NCI-H1417 treated with DMSO at 0.1 percent for 48 hours (cell line): Measurements from ENCODE around the gene PRKACA.

Experiments used
- DNase-seq: peaks from one replicate; lab custom pipeline; 2025; lab: John Stamatoyannopoulos, UW

Gene PRKACA

DNA sequence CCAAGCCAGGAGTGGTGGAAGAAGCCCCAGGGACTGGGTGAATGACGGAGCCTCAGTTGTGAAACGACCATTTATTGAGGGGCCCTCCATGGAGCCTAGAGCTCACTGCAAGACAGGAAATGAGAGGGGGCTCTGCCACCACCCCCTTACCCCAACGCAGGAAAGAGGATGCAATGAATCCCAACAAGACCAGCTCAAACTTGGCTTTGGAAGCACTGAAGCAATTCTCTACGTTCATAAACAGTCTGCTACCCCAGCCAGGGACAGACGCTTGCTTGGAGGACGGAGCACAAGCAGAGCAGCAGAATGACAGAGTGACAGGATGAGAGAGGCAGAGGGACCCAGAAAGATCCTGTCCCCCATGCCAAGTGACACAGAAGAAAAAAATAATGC lies 1.0 kb downstream of the PRKACA start:
- no peak for DNase-seq

DNA sequence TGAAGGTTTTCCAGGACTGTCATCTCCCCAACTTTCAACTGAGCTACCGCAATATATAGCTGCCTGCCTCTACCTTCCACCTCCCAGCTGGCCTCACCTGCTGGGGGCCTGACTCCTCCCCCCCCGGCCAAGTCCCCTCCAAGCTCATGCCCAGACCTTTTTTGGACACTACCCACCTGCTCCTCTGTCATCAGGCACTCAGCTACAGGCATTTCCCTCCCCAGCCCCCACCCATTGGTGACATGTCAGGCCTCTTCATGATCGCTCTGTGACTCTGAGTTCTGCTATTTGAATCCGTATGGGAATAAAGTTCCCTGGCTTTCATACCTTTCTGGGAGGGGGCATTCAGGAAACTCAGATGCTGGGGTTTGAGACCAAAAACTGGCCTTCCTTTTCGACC lies 1.8 kb downstream of the PRKACA start:
- no peak for DNase-seq

DNA sequence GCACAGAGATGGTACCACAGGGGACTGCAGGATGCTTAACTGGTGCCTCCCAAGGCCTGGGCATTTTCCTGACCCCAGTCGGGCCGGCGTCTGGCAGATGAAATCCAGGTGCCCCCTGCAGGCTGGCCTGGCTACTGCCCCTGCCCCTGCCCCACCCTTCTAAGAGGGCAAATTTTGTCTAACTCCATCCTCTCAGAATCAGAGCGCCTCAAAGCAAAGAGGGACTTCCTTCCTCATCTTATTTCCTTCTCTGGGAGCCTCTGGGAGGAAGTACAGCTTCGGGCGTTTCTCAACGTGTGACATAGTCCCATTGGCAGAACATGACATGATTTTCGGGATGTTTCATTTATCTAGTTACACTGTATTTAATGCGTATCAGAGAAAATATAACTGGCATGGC lies 2.7 kb downstream of the PRKACA start:
- DNase-seq: no peak

DNA sequence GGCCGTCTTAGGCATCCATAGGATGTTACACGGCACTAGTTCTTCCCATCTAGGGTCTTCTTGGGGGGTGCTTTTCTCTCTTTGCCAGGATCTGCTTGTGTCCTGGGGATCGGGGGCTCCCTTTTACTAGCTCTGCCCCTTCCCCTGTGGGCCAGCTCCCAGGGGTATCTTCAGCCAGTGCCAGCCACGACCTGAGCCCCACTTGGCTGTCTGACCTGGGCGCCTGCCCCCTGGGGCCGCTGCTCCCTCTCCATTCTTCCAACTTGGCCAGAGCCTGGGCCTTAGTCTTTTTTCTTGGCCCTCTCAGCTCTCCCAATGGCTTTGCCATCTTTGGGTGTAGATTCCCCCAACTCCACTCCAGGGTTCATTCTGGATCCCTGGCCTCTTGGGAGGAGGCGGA lies 3.1 kb downstream of the PRKACA start:
- DNase-seq: no peak

DNA sequence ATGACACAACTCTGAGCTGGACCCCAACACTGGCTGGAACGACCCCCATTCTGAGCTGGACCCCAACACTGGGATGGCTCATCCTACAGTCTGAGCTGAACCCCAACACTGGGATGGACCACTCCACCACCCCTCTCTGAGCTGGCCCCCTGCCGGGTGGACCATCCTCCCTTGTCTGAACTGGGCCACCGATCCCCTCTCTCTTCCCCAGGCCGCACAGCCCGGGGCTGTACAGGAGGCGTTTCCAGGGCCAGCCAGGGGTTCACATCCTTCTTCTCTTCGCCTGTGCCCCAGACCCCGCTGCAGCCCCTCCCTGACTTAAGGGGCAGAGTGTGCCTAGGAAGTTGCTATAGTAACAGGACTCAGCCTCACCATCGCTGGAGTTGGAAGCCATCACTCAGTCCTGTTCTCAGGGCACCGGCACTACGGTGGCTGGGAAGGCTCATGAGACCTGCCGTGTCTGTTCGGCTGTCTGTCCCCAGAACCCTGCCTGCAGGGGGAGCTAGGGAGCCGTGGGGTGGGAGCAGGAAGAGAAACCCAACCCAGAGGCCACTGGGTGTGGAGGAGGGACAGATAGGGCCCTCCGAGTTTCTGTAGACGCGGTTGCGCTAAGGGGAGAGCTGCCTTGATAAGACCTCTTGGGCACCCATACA lies 3.7 kb downstream of the PRKACA start:
- DNase-seq: no peak

DNA sequence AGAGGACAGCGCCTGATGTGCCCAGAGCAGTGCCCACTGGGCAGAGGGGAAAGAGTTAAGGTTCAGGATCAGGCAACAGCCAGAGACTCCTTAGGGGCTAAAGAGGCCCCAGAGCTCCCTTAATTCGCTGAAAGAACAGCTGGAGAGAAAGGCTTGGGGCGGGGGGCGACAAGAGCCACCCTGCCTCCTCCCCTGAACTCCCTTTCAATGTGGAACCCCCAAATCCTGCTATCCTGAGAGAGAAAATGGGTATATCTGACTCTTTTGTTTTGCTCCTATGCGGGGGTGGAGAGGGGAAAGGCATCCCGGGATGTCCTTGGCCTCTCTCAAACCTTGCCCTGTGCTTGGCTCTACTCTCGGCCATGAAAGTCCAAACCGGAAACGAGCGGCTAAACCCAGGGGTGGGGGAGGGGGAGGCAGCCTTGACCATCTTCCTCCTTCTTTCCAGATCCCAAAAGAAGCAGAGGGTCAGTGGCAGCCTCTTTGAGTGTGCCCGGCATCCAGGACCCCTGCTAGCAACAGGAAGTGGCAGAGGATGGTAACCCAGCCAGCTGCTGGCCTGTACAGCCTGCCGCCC lies 4.7 kb downstream of the PRKACA start:
- DNase-seq: no peak

DNA sequence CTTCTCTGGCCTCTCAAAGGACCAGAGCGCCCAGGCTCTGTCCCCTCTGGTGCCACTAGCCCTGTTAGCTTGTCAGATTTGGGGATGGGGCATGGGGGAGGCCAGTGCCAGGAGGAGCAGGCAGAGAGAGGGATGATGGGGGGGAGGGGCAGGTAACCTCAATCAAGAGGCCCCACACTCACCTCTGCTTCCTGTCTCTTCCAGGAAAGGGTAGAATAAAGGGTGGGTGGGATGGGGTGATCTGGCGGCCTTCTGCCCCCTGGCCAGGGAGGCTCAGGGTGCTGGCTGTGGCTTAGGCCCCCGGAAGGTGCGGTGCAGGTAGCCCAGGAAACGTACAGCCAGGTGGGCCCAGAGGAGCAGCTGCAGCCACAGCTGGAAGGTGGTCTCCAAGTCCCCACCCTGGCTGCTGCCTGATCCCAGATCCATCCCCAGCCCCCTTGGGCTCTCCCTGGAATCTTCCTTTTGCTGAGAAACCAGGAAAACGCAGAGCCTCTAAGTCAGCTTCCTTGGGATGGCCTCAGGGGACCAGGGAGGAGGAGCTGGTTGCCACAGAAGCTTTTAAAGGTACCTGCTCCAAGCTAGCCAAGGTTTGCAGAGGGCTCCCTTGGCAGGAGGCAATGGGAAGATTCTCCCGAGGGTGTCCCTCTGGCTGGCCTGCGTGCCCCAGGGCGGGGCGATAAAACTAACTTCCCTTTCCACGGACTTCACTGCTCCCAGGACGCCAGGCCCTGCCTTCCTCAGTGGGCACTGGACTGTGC lies 5.3 kb downstream of the PRKACA start:
- no peak for DNase-seq

DNA sequence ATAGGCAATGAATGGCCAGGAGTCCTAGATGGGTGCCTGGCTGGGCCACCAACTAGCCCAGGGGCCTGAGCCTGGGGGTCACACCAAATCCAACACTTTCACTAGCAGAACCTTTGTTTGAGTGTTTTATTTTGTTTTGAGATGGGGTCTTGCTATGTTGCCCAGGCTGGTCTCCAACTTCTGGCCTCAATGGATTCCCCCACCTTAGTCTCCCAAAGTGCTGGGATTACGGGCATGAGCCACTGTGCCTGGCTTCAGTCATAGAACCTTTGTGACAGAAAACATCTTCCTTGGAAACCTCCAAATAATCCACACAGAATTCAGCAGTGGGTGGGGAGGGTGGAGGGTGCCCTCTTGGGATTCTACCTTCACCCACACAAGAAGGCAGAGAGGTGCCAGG lies 6.1 kb downstream of the PRKACA start:
- no peak for DNase-seq

DNA sequence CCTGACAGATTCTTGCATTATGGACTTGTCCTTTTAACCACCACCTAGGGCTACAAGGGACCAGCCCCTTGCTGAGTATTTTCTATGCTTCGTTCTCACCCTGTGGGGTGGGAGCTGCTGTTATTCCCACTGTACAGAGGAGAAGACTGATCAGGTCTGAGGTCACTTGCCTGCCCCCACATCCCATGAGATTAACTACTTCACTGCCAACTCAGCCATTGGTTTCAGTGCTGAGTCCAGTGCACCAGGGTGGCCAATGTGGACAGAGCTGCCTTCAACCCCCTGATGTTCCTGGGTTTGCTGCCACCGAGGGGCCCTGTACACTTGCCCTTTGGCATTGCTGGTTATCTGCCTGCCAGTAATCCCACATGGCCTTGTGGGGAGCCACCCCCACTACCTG lies 6.9 kb downstream of the PRKACA start:
- no peak for DNase-seq

DNA sequence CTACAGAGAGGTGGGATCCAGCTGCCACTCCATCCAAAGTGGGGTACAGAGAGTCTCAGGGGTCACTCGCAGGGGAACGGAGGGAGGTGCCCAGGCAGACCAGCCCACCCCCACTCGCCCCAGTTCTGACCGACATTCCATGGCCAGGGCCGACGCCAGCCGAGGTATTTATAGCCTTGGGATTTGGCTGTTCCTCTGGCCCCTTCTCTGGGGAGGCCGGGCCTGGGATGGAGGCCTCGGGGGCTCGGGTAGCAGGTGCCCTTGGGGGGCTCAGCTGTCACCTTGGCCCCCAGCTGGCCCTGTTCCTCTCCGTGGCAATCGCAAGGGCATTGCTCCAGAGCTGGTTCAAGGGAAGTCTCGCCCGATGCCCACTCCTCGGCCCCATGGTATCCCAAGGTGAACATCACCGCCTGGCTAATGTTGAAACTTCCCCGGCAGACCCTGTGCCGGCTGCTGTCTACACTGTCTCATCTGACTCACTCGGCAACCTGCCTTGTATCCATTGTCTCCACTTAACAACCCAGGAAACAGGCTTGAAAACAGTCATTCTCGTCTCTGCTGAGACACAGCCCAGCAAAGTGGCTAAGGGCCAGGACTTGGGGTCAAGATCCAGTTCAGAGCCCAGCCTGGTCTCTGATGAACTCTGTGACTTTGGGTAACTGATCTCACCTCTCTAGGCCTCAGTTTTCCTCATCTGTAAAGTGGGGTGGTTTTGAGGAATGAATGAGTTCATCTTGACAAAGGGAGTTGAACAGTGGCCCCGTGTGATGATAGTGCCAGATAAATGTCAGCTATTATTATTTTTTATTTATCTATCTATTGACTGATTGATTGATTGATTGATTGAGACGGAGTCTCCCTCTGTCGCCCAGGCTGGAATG lies 9.7 kb downstream of the PRKACA start:
- DNase-seq: no peak

DNA sequence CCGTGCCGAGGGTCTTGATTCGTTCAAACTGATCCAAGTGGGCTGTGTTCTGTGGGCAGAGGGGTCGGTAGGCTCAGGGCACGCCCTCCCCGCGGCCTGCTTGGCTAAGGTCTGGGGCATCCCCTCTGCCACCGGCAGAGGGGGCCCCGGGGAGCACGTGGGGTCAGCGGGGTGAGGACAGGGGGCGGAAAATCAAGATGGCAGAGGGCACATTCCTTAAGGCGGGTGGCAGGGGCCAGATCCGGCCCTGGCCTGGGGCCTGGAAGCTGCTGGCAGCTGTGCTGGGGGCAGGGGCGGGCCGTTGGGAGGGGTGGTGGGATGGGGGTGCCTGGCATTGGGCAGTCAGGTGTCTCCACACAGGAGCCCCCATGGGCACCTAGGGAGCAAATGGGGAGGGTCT lies 10.7 kb downstream of the PRKACA start:
- DNase-seq: no peak

DNA sequence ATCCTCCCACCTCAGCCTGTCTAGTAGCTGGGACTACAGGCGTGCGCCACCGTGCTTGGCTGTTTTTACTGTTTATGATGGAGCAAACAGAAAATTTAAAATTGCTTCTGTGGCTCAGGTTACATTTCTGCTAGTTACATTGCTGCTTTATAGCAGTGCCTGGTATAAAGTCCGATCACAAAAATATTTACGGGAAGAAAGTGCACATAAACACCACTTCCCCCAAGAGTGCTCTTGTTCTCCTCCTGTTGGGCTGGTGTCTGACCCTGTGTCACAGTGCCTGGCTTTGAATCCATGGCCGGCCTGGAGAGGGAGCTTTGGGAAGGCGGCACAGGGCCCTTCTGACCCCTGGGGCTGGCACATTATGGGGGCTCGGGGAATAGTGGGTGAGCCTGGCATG lies 11.9 kb downstream of the PRKACA start:
- DNase-seq: no peak

DNA sequence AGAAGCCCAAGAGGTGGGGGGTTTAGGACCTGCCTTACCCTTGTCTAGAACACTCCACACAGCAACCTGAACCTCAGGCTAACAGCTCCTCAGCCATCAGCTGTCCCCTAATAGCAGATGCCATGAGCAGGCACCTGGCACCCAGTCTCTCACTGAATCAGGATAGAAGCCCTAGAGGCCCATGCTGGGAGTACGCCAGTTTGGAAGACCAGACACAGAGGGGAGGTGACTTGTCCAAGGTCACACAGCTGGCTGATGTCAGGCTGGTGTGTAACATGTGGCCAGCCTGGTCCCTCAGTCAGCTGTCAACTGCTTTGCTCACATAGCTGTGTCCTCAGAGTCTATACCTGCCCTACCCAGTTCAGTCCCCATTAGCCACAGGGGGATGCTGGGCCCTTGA lies 14.3 kb downstream of the PRKACA start:
- no peak for DNase-seq

DNA sequence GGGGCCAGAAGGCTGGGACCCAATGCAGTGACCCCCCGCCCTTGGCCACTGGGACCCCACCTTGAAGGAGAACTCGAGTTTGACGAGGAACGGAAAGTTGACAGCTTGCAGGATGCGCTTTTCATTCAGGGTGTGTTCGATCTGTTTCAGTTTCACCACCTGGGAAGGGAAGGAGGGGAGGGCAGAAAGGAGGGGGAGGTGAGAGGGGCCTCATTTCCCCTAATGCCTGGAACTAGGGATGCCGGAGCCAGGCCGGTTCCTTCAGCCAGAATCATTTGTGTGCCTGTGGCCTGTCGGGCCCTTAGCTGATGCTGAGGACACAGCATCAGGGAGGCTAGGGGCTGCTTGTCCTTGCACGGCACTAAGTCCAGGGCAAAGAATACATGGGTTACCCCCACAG lies 14.8 kb downstream of the PRKACA start:
- DNase-seq: no peak

DNA sequence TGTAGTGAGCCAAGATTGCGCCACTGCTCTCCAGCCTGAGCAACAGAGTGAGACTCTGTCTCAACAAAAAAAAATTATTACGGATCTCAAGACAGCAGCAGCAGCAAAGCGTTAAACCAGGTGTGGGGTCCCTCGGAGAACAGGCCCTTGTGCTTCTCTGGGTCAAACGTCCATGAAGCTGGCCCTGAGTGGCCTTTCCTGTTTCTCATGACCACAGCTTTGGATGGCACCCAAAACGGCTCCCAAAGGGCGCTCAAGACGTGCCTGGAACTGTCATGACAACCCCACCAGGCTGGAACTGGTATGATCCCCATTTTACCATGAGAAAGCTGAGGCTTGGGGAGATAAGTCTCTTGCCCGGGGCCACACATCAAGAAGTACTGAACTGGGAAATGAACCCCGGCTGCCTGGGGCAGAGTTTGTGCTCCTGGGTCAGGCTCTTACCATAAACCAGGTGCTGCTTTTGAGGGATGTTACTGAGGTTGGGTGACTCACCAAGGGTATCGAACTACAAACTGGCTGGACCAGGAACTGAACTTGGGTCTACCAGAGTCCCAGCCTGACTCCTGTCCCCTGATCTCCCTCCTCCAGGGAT lies 15.4 kb downstream of the PRKACA start:
- DNase-seq: no peak

DNA sequence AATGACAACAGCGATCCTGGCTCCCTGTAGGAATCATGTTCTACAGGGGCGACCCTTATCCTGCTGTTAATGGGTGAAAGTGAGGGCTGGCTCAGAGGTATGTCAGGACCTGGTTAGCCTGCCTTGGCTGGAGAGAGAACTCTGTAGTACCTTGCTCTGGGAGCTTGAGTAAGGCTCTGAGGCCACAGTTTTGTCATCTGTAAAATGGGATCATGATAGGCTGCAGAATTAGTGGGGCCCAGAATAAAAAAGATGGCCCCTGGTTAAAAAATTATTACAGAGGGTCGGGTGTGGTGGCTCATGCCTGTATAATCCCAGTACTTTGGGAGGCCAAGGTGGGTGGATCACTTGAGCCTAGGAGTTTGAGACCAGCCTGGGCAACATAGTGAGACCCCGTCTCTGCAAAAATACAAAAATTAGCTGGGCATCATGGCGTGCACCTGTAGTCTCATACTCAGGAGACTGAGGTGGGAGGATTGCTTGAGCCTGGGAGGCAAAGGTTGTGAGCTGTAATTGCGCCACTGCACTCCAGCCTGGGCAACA lies 16.5 kb downstream of the PRKACA start:
- DNase-seq: no peak

DNA sequence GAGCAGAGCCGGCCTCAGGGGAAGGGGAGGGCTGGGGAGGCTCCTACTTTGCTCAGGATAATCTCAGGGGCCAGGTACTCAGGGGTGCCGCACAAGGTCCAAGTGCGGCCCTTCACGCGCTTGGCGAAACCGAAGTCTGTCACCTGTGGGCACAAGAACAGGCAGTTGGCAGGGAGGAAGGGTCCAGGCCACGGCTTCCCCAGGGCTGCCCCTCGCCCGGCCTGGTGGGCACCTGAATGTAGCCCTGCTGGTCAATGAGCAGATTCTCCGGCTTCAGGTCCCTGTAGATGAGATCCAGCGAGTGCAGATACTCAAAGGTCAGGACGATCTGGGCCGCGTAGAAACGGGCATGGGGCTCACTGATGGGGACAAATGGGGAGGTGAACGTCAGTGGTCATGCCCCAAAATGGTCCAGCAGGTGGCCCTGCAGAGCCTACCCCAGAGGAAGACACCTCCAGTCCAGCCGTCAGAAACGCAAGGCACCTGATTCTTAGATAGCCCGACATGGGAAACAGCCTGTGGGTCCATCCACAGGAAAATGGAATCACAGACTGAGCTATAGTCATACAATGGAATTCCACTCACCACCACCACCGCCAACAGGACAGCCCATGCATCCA lies 19.9 kb downstream of the PRKACA start:
- DNase-seq: no peak

DNA sequence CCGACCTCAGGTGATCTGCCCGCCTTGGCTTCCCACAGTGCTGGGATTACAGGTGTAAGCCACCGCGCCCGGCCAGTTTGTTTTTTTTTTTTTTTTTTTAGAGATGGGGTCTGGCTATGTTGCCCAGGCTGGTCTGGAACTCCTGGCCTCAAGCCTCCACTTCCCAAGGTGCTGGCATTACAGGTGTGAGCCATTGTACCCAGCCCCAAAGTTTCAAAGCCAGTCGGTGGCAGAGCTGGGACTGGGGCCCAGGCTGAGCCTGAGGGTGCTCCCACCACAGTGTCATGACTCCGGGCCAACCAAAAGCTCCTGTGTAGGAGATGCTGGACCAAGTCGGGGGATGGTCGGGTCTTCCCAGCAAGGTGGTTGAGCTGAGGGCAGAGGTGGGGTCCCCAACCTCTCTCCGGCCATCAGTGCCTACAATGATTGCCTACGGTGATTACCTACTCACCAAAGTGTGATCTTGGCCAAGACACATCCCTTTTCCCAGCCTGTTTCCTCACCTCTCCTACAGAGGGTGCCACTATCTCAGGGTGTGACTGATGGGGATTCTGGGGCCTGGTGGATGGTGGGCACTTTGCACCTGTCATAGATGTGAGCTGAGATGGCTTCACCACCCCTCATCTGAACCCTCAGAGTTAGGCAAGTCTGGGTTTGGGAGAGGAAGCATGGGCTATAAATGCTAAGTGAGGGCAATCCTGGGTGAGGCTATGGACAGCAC lies 21.1 kb downstream of the PRKACA start:
- no peak for DNase-seq

DNA sequence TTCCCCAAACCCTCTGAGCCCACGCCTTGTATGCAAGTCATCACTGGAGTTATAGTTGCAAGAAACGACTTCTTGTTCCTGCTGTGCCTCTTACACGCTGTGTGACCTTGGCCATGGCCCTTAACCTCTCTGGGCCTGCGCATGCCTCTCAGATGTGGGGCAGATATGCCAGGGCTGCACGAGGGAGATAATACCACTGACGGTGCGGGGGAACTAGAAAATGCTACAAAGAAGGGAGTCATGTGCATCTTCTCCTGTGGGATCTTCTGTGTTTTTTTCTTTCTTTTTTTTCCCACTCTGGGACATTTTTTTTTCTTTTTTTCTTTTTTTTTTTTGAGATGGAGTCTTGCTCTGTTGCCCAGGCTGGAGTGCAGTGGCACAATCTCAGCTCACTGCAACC lies 22.7 kb downstream of the PRKACA start:
- DNase-seq: no peak

DNA sequence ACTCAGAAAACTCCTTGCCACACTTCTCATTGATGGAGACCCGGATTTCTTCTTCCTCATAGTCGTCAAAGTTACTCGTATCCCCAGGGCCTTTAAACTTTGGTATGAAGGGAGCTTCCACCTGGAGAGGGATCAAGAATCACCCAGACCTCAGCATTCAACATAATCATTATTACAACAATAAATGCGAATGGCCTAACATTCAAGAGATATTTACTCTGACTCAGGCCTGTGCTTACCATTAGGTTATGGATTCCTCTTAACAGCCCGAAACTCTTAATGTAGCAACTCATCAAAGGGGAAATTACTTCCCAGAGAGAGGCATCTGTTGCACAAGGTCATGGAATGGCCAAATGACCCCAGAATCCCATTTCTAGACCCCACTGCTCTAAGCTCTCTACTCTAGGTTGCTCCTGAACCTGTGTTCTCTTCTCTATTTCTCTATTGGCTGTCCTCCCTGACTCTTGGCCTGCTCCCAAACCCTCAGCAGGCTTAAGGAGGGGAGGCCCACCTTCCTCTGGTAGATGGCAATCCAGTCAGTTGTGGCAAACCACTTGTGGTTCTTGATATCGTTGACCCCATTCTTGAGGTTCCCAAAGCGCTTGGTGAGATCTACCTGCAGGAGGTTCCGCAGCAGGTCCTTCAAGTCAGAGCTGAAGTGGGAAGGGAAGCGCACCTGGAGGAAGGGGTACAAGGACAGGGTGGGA lies 24.3 kb downstream of the PRKACA start:
- DNase-seq: no peak
